Erythroblast (primary cell): Measurements from ENCODE around the gene CGA.

Source experiments
- DNase-seq, 2 experiments: peaks; one replicate each; lab custom pipeline; 2025; lab: John Stamatoyannopoulos, UW
- GATA1 ChIP-seq: IDR thresholded peaks from 2 replicates; pipeline ENCODE4 v1.6.1; 2011; ENCODE audit warnings: low read depth, mild to moderate bottlenecking, control low read depth, low read length, moderate library complexity
- POLR2A ChIP-seq: IDR thresholded peaks from 2 replicates; pipeline ENCODE4 v1.6.1; 2011; ENCODE audit warnings: mild to moderate bottlenecking, low read length

Gene CGA

DNA sequence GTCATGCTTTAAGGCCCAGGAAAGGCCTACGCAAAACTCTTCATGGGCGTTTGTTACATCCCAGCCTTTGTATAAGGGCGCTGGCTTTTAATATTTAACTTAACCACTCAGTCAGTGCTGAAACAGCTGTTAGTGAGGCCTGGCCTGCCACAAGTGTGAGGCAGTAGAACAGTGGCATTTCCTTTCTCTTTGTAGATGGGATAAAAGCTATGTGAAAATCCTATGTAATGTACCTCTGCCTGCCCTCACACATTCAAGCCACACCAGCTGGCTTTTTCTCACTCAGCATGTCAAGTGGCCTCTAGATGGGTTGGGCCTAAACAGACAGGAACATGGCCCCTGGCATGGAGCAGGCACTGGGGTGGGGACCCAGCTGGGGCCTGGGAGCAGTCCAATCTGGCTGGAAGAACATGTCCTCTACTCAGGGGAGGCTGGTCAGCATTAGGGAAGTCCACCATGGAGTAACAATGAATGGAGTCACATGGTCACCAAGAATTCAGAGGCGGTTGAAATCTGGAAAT lies 20.7 kb downstream of the CGA start:
- TF ChIP-seq GATA1 (no peak), POLR2A (no peak)

GRCh38 chr6:87071683-87072082 lies 23.2 kb downstream of the CGA start:
- no peak for DNase-seq
- no peak for TF ChIP-seq POLR2A

More for the DNA sequence above, 20.7 kb downstream of the CGA start:
- no peak for DNase-seq

GRCh38 chr6:87070741-87071140 lies 24.2 kb downstream of the CGA start:
- peak; percentile 2 to 15 for DNase-seq
- TF ChIP-seq GATA1 (no peak), POLR2A (no peak)

DNA sequence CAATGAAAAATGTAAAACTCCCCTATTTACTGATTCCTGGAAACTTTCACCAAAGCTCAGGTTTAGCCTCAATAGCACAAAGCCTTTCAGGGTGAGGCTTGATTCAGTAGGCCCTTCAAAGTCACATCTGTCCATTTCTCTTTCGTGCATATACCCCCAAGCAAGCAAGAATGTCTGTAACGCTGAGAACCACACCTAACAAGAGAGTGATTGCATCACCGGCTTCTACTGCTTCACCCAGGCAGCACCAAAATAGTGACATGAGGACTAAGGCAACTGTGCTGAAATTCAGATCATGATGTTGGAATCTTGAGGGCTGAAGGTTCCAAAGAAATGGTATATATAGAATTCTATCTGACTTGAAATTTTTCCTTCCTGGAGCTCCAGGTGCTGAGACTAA lies 26.1 kb downstream of the CGA start:
- DNase-seq = no peak
- TF ChIP-seq POLR2A (no peak), GATA1 (no peak)

DNA sequence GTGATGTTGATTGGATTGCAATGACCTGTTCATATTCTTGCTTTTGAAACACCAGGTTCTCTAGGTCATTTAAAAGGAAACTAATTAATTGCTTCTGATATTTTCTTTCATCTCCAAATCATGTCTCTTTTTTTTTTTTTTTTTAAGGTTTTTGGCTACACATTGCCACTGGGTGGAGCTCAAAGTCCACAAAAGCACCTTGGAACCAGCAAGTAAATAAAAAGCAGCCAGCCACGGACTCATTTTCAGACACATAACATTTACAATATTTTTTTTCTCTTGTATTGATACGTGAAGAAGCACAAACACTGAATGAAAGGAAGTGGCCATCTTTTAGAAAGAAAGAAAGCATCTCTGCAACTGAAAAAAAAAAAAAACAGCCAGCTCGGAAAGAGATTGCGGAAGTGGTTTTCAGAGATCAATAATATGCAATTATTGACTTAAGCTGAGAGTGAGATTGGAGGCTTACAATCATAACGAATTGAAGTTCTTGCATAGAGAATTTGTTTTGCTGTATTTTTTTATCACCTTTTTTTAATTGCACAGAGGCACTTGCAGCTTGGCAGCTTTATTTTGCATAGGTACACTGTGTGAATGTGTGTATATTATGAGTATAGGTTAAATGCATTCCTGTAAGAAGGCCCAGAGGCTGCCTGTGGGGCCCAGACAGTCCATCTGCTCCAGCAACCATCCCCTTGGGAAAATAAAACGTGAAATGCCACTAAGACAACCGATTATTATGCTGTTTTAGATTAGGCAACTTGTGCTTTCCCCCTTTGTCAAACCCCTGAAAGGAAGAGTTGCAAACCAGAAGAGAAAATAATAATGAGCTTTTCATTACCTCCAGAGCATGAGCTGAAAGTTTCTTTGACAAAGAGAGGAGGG lies 28.2 kb downstream of the CGA start:
- TF ChIP-seq GATA1 = no peak
- no peak for TF ChIP-seq POLR2A
- DNase-seq = peak; percentile 70 to 79

GRCh38 chr6:87065117-87065516 lies 29.8 kb downstream of the CGA start:
- DNase-seq = no peak
- TF ChIP-seq GATA1 (no peak), POLR2A (no peak)

- DNase-seq = no peak
- TF ChIP-seq GATA1 (no peak), POLR2A (no peak)
Observed at GRCh38 chr6:87059943-87060342, 35.0 kb downstream of the CGA start.

GRCh38 chr6:87054143-87054833 lies 40.6 kb downstream of the CGA start:
- no peak for TF ChIP-seq GATA1
- no peak for TF ChIP-seq POLR2A
- DNase-seq = no peak

GRCh38 chr6:87053312-87053711 lies 41.6 kb downstream of the CGA start:
- DNase-seq = peak in 1 of 2 experiments; percentile 29
- TF ChIP-seq GATA1 = no peak
- no peak for TF ChIP-seq POLR2A

GRCh38 chr6:87049779-87050178 lies 45.1 kb downstream of the CGA start:
- TF ChIP-seq GATA1 = no peak
- TF ChIP-seq POLR2A = no peak
- no peak for DNase-seq

DNA sequence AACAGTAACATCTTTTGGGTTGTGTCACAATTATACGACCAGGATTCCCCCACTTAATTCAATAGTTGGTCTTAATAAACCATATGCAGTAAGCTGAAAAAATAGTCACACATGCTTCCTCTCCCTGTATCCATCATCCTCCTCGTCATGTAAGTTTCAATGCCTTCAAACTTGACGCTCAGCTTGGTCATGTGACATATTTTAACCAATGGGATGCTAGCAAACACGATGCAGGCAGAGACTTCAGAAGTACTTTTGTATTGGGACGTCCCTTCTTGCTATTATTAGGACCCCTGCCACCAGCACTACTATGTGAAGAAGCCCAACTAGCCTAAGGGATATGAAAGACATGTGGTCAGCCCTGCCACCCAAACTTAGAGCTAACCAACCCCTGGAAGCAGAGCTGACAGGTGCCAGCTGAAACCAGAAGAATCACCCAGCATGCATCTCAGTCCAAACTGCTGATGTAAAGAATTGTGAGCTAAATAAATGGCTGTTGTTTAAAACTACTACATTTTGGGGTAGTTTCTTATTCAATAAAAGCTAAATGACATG lies 49.3 kb downstream of the CGA start:
- no peak for TF ChIP-seq GATA1
- no peak for TF ChIP-seq POLR2A
- DNase-seq = peak in 1 of 2 experiments; percentile 1

- no peak for TF ChIP-seq POLR2A
- TF ChIP-seq GATA1 = no peak
- DNase-seq = no peak
Observed at GRCh38 chr6:87040729-87041128, 54.2 kb downstream of the CGA start.
